ENCODE measurements around the gene CNTROB.
A peak's percentile ranks its signal among the peaks of the same experiment; 100 is the strongest.

The CNTROB gene, protein sequence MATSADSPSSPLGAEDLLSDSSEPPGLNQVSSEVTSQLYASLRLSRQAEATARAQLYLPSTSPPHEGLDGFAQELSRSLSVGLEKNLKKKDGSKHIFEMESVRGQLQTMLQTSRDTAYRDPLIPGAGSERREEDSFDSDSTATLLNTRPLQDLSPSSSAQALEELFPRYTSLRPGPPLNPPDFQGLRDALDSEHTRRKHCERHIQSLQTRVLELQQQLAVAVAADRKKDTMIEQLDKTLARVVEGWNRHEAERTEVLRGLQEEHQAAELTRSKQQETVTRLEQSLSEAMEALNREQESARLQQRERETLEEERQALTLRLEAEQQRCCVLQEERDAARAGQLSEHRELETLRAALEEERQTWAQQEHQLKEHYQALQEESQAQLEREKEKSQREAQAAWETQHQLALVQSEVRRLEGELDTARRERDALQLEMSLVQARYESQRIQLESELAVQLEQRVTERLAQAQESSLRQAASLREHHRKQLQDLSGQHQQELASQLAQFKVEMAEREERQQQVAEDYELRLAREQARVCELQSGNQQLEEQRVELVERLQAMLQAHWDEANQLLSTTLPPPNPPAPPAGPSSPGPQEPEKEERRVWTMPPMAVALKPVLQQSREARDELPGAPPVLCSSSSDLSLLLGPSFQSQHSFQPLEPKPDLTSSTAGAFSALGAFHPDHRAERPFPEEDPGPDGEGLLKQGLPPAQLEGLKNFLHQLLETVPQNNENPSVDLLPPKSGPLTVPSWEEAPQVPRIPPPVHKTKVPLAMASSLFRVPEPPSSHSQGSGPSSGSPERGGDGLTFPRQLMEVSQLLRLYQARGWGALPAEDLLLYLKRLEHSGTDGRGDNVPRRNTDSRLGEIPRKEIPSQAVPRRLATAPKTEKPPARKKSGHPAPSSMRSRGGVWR
- 43.6 to 68.5 (median 55.1) reads per million in 4 experiments for total RNA-seq

DNA sequence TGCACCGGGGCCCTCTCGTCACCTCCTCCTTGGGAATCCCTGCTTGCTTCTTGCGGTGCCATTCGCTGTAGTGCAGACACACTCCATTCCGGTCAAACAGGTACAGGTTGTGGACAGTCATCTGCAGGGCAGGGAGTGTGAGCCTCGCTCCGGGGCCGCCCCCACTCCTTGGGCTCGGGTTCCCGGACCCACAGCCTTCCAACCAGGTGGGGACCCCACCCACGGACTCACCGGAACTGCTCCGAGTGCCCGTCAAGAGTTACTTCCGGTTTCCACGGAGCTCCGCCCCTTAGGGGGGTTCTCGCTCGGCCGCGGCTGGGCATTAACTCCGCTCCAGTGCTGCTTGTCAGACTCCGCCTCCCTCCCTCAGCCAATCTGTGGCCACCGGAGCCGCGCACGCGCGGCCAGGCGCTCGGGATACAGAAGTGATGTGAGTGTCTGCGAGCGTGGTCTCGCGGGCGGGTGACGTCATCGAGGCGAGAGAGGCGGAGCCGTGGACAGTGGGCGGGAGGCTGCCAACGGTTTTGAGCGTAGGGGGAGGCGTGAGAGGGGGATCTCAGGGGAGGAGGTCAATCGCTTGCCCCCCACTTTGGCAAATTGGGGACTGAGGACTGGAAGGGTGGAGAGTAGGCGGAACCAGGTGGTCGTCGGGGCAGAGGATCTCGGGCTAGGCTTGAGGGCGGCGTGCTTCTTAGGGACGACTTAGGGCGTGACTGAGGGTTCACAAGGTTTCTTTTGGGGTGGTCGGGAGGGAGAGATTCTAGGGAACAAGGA is at the start of gene CNTROB, which contains the start of gene TRAPPC1:
Gene CNTROB (plus strand): TSS at position 498 of the 774 bp plus-strand sequence. CDS start 874 bp downstream, outside the sequence.
Gene TRAPPC1 (minus strand): TSS at position 238 of the 774 bp plus-strand sequence. CDS start 117 bp downstream, at position 121.
- DNase-seq = peak; percentile 99

DNA sequence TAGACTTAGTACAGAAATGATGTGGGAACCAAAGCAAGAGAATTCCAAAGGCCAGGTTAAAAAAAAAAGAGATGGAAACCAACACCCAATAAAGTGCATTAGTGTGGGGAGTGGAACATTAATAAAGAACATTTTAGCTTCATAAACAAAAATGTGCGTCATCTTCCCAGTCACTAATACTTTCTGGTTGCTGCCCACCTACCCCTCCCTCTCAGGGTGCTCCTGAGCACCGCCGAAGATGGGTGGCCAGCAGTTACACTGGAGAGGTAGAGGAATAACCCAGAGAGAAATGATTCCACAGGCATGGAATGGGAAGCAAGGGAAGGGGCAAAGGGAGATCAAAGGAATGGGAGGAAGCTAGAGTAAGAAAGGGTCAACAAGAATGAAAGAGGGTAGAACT is 49.4 kb upstream of the CNTROB start:
- no peak for DNase-seq

DNA sequence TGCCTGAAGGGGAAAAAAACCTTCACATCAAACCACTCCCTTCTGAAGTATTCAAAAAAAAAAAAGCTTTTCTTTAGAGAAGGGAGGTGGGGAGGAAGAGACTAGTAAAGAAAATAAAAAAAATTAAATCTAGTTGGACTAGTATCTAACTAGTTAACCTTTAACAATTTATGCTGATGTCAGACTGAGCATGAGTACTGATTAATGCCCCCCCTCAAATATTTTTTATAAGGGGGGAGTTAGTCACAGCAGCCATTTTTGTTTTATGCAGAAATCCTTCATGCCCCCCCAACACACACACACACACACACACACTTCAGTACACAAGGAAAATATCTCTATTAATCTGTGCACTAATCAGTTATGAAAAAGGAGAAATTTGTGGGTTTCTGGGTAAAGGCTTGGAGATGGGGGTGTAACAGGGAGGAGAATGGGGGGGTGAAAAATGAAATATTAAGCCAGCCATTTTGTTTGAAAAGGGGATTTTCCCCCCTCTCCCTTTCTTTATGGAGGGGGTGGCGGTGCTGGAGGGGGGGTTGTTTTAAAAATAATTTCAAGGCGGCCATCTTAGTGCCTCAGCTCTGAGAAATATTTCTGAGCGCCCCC is 48.1 kb upstream of the CNTROB start:
- peak; percentile 34 for DNase-seq

DNA sequence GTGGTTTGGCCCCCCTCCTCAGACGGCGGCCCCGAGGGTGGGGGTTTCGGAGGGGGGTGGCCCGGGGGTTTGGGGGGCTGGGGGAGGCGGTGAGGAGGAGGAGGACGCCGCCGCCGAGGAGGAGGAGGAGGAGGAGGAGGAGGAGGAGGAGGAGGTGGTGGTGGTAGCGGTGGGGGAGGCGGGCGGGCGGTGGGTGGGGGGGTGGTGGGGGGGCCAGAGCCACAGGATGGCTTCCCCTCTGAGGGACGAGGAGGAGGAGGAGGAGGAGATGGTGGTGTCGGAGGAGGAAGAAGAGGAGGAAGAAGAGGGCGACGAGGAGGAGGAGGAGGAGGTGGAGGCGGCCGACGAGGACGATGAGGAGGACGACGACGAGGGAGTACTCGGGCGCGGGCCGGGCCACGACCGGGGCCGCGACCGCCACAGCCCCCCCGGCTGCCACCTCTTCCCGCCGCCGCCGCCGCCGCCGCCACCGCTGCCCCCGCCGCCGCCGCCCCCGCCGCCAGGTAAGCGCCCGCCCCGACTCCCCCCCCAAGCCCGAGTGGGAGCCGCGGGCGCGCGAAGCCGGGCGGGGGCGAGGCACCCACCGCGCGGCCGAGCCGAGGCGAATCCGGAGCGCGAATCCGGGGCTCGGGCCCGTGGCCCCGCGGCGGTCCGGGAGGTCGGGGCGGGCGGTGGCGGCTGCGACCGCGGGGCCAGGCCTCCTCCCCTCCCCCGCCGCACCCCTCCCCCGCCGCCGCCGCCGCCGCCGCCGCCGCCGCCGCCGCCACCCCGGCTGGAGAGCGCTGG is 47.2 kb upstream of the CNTROB start:
- DNase-seq = peak; percentile 9

DNA sequence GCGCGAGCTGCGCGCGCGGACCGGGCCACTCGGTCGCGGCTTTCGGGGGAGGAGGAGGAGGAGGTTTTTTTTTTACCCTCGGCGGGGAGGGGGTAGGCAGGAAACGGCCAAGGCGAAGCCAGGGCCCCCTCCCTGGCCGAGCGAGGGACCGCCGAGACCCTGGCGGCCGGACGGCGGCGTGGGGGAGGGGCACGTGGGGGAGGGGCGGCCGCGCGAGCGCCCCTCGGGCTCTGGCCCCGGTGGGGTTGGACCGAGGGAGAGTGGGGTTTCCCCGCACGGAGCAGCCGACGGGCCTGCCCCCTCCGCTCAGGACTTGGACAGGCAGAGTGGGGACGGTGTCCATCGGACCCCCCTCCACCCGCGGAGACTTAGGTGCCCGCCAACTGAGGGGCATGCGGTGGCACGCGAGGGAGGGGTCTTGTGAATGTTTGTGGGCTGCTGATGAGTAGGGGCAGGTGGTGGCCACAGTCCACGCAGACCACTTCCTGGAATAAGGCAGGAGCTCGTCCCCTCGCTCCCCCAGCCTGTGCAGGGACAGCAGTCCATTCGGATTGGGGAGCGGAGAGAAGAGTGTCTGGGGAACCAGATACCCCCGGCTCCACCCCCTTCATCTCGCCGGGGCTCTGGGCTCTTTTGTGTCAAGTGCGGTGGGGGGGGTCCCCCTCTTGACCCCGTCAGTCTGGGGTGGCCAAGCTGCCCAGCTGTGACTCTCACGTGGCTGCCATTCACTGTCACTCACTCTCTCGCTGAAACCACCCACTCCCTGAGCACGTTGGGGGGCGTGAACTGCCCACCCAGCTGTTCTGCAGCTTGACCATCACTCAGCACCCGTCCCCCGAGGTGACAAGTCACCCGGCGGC is 46.4 kb upstream of the CNTROB start:
- peak; percentile 29 for DNase-seq

DNA sequence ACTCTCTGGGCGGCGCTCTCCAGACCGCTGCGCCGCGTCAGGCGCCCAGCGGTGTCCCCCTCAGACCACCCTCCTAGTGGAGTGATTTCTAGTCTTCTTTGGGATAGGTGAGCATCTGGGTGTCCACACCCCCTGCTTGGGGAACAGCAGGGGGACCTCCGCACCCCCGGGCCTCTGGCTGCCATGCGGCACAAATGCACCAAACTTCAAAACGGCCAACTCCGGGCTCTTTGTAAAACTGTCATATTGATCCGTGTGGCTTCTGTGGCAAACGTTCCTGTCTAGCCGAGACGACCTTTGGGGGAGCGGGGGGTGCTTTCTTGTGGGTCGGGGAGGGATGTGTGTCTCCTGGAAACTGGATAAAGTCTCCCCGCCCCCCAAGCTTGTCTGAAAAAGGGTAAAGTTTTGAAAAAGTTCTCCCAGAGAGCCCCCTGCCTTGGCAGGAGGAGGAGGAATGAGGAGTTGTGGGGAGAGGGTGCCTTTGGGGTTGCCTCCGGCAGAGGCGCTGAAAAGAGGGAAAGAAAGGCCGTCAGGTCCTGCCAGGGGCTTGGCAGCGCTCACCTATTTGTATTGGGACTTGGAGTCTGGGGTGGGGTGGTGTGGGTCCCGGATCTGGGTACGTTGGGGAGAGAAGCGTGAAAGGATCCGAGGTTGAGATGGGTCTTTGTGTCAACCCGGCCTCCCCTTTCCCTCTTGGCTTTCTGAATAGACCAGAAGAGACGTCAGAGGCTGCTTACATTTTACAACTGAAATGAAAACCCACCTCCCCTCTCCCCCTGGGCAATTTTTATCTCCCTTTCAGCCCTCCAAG is 45.6 kb upstream of the CNTROB start:
- DNase-seq = peak; percentile 65

DNA sequence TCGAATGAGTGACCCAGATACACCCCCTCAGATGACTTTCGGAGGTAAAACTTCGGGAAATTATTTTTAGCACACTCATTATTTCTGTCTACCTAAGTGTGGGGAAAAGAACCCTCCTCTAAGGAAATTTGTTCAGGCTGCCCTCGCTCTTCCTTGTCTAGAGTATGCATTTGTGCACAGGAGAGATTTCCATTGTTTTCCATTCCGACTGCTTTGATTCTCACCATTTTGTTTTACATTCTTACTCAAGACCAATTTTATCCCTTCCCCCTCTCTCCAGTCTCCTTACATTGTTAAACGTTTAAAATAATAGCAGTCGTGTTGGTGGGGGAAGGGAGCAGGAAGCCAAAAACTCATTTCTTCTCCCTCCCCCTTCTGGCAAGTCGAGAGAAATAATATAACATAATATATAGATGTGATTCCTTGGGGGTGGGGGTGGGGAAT is 44.9 kb upstream of the CNTROB start:
- no peak for DNase-seq

DNA sequence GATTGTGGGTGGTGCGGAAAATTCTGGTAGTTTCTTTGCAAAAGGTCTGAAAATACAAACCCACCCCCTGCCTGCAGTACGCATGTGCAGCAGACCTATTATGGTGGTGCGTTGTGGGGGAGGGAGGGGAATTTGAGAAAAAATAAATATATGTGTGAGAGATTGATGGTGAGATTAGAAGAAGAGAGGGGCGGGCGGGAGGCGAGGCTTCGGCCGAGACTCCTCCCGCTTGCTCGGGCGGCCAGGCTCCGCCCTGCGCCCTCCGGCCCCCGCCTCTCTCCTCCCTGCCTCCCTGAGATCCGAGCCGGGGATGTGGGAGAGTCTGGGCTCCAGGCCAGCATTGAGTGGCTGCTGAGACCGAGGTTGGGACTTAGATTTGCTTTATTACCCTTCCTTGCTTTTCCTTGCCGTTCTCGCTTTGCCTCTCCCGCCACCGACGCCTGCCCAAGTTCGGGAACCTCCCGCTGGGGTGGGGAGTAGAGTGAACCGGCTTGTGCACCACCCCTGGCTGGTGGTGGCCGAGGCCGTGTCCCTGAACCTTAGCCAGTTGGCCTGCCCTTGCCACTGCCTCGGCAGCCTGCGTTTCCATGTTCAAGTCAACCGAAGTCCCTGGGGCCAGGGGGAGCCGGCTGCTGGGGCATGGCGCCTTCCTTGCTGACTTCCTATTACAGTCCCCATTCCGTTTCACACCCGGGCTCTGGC is 44.4 kb upstream of the CNTROB start:
- DNase-seq = peak; percentile 80

DNA sequence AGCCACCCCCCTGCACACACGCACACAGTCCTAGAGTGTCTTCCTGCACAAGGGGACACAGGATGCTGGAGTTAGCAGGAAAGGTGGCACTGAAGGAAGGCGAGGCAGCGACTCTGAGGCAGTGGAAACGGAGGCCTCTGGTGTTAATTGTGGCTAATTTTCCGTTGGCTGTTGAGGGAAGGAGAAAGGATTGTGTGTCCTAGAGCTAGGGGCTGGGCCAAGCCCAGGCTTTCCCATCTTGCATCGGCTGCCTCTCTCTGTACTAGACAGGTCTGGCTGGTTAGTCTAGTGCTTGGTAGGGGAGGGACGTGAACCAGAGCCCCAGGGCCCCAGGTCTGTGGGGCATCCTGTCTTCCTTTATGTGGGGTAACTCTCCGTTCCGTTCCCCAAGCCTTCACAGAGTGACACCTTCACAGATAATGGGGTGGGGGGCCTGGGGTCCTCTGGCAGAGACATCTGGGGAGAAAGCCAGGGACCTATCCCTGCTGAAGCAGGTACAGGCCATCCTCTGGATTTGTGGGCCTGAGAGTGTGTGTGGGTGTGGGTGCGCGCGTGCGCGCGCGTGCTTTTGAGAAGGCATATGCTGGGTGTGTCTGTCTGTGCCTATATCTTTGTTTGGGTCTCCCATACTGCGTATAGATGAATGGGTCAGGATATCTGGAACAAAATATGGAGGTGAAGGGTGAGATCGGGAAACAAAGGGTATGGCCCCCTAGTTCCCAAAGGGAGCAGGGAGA is 43.7 kb upstream of the CNTROB start, which contains the start of gene CHD3:
Gene CHD3 (plus strand): TSS at position 606 of the 737 bp plus-strand sequence. CDS start 212 bp downstream, outside the sequence.
- DNase-seq = no peak

DNA sequence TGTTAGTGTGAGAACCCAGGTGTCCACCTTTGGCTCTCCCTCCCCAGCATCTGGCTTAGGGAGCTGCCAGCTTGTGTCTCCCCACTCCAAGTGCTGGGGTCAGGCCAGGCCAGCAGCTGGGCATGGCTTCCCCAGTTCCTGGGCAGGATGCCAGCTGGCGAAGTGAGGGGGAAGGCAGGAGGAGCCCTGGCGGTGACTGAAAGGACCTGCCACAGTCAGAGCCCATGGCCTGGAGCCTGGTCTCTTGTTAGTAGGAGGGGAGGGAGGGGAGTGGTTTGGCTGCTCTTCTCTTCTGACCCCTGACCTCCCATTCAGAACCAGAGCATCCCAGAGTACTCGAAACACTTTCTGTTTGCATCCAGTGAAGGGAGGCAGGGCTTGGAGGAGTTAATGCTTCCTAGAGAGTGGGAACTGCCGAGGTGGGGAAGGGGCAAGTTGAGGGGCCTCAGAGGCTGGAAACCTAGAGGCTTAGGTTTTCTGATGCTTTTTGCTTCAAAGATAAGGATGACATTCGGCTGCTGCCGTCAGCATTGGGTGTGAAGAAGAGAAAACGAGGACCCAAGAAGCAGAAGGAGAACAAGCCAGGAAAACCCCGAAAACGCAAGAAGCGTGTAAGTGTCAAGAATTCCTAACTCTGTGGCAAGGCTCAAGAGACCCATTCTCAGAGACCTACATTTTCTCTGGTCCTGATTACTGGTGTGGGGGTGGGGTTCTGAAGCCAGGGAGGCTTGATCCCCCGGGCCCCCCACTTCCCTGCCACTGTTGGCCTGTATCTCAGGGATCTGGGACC is 42.6 kb upstream of the CNTROB start:
- DNase-seq = peak; percentile 21

DNA sequence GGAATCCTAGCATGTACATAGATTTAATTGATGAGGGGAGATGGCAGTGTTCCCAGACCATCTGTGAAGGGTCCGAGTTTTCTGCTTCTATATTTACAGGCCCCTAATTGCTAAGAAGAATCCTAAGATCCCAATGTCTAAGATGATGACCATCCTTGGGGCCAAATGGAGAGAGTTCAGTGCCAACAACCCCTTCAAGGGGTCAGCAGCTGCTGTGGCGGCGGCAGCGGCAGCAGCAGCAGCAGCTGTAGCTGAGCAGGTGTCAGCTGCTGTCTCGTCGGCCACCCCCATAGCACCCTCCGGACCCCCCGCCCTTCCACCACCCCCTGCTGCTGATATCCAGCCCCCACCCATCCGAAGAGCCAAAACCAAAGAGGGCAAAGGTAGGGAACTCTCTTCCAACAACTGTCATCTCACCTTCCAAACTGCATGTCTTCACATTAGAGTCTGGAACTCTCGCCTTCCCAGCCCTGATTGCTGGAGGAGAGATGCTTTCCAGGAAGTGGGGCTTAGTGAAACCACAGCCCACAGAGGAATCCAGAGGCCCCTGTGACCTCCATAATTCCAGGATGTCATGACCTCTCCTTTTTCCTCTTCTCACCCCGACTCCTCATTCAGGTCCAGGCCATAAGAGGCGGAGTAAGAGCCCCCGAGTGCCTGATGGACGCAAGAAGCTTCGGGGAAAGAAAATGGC is 38.7 kb upstream of the CNTROB start:
- no peak for DNase-seq

DNA sequence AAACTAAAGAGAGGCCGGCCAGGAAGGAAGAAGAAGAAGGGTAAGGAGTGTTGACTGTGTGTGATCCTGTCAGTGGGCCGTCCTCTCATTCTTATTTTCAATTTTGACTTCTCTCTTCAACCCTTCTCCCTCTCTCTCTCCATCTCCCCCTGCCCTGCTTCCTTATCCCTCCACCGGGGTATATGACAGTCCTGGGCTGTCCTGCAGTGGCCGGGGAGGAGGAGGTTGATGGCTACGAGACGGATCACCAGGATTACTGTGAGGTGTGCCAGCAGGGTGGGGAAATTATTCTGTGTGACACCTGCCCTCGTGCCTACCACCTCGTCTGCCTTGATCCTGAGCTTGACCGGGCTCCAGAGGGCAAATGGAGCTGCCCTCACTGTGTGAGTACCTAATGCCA is 37.8 kb upstream of the CNTROB start:
- DNase-seq = no peak

DNA sequence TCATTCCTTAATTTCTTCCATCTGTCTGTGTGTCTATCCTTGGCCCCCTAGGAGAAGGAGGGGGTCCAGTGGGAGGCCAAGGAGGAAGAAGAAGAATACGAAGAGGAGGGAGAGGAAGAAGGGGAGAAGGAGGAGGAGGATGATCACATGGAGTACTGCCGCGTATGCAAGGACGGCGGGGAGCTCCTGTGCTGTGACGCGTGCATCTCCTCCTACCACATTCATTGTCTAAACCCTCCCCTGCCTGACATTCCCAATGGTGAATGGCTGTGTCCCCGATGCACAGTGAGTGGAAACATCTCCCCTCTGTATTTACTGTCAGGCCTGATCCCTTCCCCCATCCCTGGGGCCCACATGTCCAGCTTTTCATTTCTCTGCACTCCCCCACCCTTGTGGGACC is 37.1 kb upstream of the CNTROB start:
- no peak for DNase-seq

DNA sequence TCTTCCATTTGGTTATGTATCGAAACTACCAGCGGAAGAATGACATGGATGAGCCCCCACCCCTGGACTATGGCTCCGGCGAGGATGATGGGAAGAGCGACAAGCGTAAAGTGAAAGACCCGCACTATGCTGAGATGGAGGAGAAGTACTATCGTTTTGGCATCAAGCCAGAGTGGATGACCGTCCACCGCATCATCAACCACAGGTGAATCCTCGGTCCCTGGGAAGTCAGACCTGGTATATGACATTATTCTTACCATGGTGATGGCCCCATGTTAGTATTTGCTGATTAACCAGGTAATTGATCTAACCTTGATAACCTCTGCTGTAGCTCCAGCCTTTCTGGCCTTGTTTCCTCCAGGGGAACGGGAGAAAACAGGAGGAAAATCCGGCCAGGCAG is 34.9 kb upstream of the CNTROB start:
- DNase-seq = no peak

DNA sequence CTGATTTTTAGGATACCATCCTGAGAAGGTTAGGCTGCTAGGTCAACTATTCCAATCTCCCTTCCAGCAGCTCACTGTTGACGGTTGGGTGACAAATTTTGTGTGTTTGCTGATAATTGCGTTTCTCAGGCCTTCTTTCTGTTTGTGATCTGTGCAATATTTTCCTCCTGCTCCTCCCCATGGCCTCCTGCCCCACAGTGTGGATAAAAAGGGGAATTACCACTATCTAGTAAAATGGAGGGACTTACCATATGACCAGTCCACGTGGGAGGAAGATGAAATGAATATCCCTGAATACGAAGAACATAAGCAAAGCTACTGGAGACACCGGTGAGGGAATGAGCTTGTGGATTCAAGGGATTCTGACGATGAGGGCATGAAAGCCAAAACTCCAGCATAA is 34.2 kb upstream of the CNTROB start:
- no peak for DNase-seq
